ENCODE data around the gene PALMD.

The PALMD gene

GRCh38 chr1:99600782-99601181 is 45.1 kb upstream of the PALMD start:
- H3K4me2 ChIP-seq (ENCODE audit: low read length), result no peak overlapping the region
- H3F3A ChIP-seq (ENCODE audit: control insufficient read depth, insufficient read depth), result no peaks in the 10 kb centered on the region
- no peak for TF ChIP-seq EZH2phosphoT487 (IDR thresholded peaks at IDR 0.05; ENCODE audit: borderline replicate concordance, low read length)
- TF ChIP-seq, protein P1, sequence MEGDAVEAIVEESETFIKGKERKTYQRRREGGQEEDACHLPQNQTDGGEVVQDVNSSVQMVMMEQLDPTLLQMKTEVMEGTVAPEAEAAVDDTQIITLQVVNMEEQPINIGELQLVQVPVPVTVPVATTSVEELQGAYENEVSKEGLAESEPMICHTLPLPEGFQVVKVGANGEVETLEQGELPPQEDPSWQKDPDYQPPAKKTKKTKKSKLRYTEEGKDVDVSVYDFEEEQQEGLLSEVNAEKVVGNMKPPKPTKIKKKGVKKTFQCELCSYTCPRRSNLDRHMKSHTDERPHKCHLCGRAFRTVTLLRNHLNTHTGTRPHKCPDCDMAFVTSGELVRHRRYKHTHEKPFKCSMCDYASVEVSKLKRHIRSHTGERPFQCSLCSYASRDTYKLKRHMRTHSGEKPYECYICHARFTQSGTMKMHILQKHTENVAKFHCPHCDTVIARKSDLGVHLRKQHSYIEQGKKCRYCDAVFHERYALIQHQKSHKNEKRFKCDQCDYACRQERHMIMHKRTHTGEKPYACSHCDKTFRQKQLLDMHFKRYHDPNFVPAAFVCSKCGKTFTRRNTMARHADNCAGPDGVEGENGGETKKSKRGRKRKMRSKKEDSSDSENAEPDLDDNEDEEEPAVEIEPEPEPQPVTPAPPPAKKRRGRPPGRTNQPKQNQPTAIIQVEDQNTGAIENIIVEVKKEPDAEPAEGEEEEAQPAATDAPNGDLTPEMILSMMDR (IDR thresholded peaks at IDR 0.05; ENCODE audit: low read depth, low read length, poor library complexity, severe bottlenecking), result no peak
- no peak overlapping the region for H3K27ac ChIP-seq (ENCODE audit: low read depth, low read length)
- H3K4me3 ChIP-seq (ENCODE audit: low read length), result no peak overlapping the region
- H4K20me1 ChIP-seq (ENCODE audit: control insufficient read depth, insufficient read depth, low read depth, low read length), result no peaks in the 10 kb centered on the region
- no peaks in the 10 kb centered on the region for H3K27me3 ChIP-seq (ENCODE audit: control insufficient read depth, low read length)
- no peaks in the 10 kb centered on the region for H3K9me2 ChIP-seq (replicated peaks; ENCODE audit: control insufficient read depth, low read length)
- no peaks in the 10 kb centered on the region for H3K36me3 ChIP-seq (ENCODE audit: control insufficient read depth, low read length)
- H3K79me2 ChIP-seq (ENCODE audit: control insufficient read depth, low read length), result no peaks in the 10 kb centered on the region
- no peaks in the 10 kb centered on the region for H3K4me1 ChIP-seq (ENCODE audit: control insufficient read depth, low read length)
- no peaks in the 10 kb centered on the region for H3K9me3 ChIP-seq (ENCODE audit: control insufficient read depth, insufficient read depth, low read length)

- Histone ChIP-seq H3K9me2 (replicated peaks; ENCODE audit: control insufficient read depth, low read length) (no peaks in the 10 kb centered on the region), H3K27ac (ENCODE audit: low read depth, low read length) (no peak overlapping the region), H3K9me3 (ENCODE audit: control insufficient read depth, insufficient read depth, low read length) (no peaks in the 10 kb centered on the region), H3F3A (ENCODE audit: control insufficient read depth, insufficient read depth) (no peaks in the 10 kb centered on the region), H4K20me1 (ENCODE audit: control insufficient read depth, insufficient read depth, low read depth, low read length) (no peaks in the 10 kb centered on the region), H3K27me3 (ENCODE audit: control insufficient read depth, low read length) (no peaks in the 10 kb centered on the region), H3K4me3 (ENCODE audit: low read length) (no peak overlapping the region), H3K79me2 (ENCODE audit: control insufficient read depth, low read length) (no peaks in the 10 kb centered on the region), H3K4me2 (ENCODE audit: low read length) (no peak overlapping the region), H3K4me1 (ENCODE audit: control insufficient read depth, low read length) (no peaks in the 10 kb centered on the region), H3K36me3 (ENCODE audit: control insufficient read depth, low read length) (no peaks in the 10 kb centered on the region)
- no peak for TF ChIP-seq EZH2phosphoT487 (IDR thresholded peaks at IDR 0.05; ENCODE audit: borderline replicate concordance, low read length)
- TF ChIP-seq, protein P1 (IDR thresholded peaks at IDR 0.05; ENCODE audit: low read depth, low read length, poor library complexity, severe bottlenecking), result no peak
These were observed 44.7 kb upstream of the PALMD start for GRCh38 chr1:99601208-99601607.

DNA sequence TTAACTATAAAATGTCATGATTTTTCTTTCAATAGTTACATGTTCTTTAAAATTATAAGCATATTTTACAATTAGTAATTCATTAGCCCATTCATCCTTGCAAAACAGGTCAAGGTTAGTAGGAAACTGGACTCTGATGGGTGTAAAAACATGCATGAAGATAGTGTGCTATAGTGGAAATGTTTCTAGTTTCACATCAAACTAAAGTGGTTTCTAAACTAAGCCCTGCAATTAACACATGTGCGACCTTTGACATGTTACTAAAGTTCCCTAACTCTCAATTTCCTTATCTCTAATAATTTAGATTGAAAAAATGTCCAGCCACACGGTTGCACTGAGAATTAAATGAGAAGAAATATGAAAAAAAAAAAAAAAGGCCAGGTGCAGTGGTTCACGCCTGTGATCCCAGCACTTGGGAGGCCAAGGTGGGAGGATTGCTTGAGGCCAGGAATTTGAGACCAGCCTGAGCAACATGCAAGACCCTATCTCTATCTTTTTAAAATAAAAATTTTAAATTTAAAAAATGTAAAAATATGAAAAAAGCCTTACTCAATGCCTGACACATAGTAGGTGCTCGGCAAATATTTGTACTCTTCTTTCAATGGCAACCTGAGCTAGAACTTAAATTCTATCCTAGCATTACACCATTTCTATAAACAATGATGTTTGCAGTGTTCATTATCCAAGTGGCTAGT is 44.1 kb upstream of the PALMD start:
- Histone ChIP-seq H4K20me1 (ENCODE audit: control insufficient read depth, insufficient read depth, low read depth, low read length) (no peaks in the 10 kb centered on the region), H3K9me2 (replicated peaks; ENCODE audit: control insufficient read depth, low read length) (no peaks in the 10 kb centered on the region), H3F3A (ENCODE audit: control insufficient read depth, insufficient read depth) (no peaks in the 10 kb centered on the region), H3K9me3 (ENCODE audit: control insufficient read depth, insufficient read depth, low read length) (no peaks in the 10 kb centered on the region), H3K27ac (ENCODE audit: low read depth, low read length) (no peak overlapping the region), H3K4me1 (ENCODE audit: control insufficient read depth, low read length) (no peaks in the 10 kb centered on the region), H3K27me3 (ENCODE audit: control insufficient read depth, low read length) (no peaks in the 10 kb centered on the region), H3K79me2 (ENCODE audit: control insufficient read depth, low read length) (no peaks in the 10 kb centered on the region), H3K36me3 (ENCODE audit: control insufficient read depth, low read length) (no peaks in the 10 kb centered on the region), H3K4me3 (ENCODE audit: low read length) (no peak overlapping the region), H3K4me2 (ENCODE audit: low read length) (no peak overlapping the region)
- TF ChIP-seq EZH2phosphoT487 (IDR thresholded peaks at IDR 0.05; ENCODE audit: borderline replicate concordance, low read length), result no peak
- TF ChIP-seq, protein P1 (IDR thresholded peaks at IDR 0.05; ENCODE audit: low read depth, low read length, poor library complexity, severe bottlenecking), result no peak
